ENCODE results near the gene PRKCE.

DNA sequence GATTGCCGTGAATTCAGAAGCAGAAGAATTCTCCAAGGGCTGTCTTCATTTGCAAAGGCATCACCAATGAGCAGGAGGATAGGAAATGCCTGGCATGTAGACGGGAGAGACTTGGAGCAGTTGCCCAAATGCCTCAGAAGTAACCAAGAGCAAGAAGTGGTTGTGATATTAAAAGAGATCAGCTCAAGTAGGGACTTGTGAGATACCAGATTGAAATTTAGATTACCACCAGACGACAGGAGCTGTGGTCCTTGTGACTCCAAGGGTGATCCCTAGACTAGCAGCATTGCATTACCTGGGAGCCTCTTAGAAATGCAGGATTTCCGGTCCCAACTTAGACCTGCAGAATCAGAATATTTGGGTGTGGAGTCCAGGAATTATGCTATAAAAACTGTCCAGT lies 417.2 kb downstream of the PRKCE start:
- TF ChIP-seq, protein P1, sequence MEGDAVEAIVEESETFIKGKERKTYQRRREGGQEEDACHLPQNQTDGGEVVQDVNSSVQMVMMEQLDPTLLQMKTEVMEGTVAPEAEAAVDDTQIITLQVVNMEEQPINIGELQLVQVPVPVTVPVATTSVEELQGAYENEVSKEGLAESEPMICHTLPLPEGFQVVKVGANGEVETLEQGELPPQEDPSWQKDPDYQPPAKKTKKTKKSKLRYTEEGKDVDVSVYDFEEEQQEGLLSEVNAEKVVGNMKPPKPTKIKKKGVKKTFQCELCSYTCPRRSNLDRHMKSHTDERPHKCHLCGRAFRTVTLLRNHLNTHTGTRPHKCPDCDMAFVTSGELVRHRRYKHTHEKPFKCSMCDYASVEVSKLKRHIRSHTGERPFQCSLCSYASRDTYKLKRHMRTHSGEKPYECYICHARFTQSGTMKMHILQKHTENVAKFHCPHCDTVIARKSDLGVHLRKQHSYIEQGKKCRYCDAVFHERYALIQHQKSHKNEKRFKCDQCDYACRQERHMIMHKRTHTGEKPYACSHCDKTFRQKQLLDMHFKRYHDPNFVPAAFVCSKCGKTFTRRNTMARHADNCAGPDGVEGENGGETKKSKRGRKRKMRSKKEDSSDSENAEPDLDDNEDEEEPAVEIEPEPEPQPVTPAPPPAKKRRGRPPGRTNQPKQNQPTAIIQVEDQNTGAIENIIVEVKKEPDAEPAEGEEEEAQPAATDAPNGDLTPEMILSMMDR (IDR thresholded peaks at IDR 0.05) = no peak
- no peak for TF ChIP-seq POLR2A (IDR thresholded peaks at IDR 0.05)
